ENCODE measurements around the gene RHOJ. TPM values are rescaled to one million over a fixed set of nuclear protein-coding genes. Genes with fewer than 3 reads are reported as not detected.
"Not testable (repeated sequence)": the region's sequence is repeated elsewhere in the genome, so short reads cannot be mapped to it uniquely, and the experiment has no call there.

Gene RHOJ
- 65.9 and 163 TPM in 2 replicates for total RNA-seq

GRCh38 chr14:63204407-63205043 is at the start of gene RHOJ:
TSS of gene RHOJ (plus strand) at chr14:63204443. CDS start at chr14:63204870, 427 bp downstream.
- peak in 1 of 2 donors; percentile 52 for DNase-seq (ENCODE audit: low read depth in 2 of 2)

- DNase-seq (ENCODE audit: low read depth in 2 of 2), result peak; percentile 18 to 94
Observed at GRCh38 chr14:63155511-63156185, 48.6 kb upstream of the RHOJ start.

GRCh38 chr14:63157195-63157594 is 47.0 kb upstream of the RHOJ start:
- DNase-seq (ENCODE audit: low read depth in 2 of 2), result no peak

- DNase-seq (ENCODE audit: low read depth in 2 of 2), result no peak
Observed at GRCh38 chr14:63163306-63163705, 40.9 kb upstream of the RHOJ start.

- DNase-seq (ENCODE audit: low read depth in 2 of 2), result no peak
Observed at GRCh38 chr14:63164108-63164683, 40.0 kb upstream of the RHOJ start.

GRCh38 chr14:63165267-63165666 is 39.0 kb upstream of the RHOJ start:
- DNase-seq (ENCODE audit: low read depth in 2 of 2), result not testable (repeated sequence)

- no peak for DNase-seq (ENCODE audit: low read depth in 2 of 2)
Observed at GRCh38 chr14:63167044-63167443, 37.2 kb upstream of the RHOJ start.

GRCh38 chr14:63174760-63175191 is 29.5 kb upstream of the RHOJ start:
- peak; percentile 75 to 87 for DNase-seq (ENCODE audit: low read depth in 2 of 2)

GRCh38 chr14:63175531-63175930 is 28.7 kb upstream of the RHOJ start:
- no peak for DNase-seq (ENCODE audit: low read depth in 2 of 2)

GRCh38 chr14:63178912-63179311 is 25.3 kb upstream of the RHOJ start:
- peak in 1 of 2 donors; percentile 83 for DNase-seq (ENCODE audit: low read depth in 2 of 2)

- peak in 1 of 2 donors; percentile 53 for DNase-seq (ENCODE audit: low read depth in 2 of 2)
Observed at GRCh38 chr14:63179383-63179782, 24.9 kb upstream of the RHOJ start.

GRCh38 chr14:63180011-63180410 is 24.2 kb upstream of the RHOJ start:
- no peak for DNase-seq (ENCODE audit: low read depth in 2 of 2)

- DNase-seq (ENCODE audit: low read depth in 2 of 2), result peak; percentile 96 to 98
Observed at GRCh38 chr14:63182968-63183367, 21.3 kb upstream of the RHOJ start.

- DNase-seq (ENCODE audit: low read depth in 2 of 2), result peak; percentile 61 to 70
Observed at GRCh38 chr14:63186453-63186852, 17.8 kb upstream of the RHOJ start.

GRCh38 chr14:63191211-63191610 is 13.0 kb upstream of the RHOJ start:
- no peak for DNase-seq (ENCODE audit: low read depth in 2 of 2)

GRCh38 chr14:63192085-63192484 is 12.2 kb upstream of the RHOJ start:
- DNase-seq (ENCODE audit: low read depth in 2 of 2), result peak; percentile 93 to 94

GRCh38 chr14:63193236-63193635 is 11.0 kb upstream of the RHOJ start:
- DNase-seq (ENCODE audit: low read depth in 2 of 2), result no peak

GRCh38 chr14:63200035-63200740 is 4.1 kb upstream of the RHOJ start:
- DNase-seq (ENCODE audit: low read depth in 2 of 2), result peak in 1 of 2 donors; percentile 69

GRCh38 chr14:63200767-63201166 is 3.5 kb upstream of the RHOJ start:
- DNase-seq (ENCODE audit: low read depth in 2 of 2), result peak in 1 of 2 donors; percentile 61

- DNase-seq (ENCODE audit: low read depth in 2 of 2), result no peak
Observed at GRCh38 chr14:63203015-63203414, 1.2 kb upstream of the RHOJ start.

GRCh38 chr14:63203618-63204406 is 431 bp upstream of the RHOJ start:
- peak; percentile 100 for DNase-seq (ENCODE audit: low read depth in 2 of 2)

Data from dermis microvascular lymphatic vessel endothelial cell (primary cell).